Right cardiac atrium (tissue), 5 donors: ENCODE results near the gene EPB41L1. TPM values are rescaled to one million over a fixed set of nuclear protein-coding genes. Genes with fewer than 3 reads are reported as not detected.

Source experiments
- ATAC-seq, 2 donors: fragments of 200-7000 bp; cut with Tn5 transposase; one replicate each; pipeline versions ENCODE4 v1.8.0 to v1.9.1; 2020; ENCODE audit warnings: moderate library complexity in 2 of 2, mild to moderate bottlenecking in 1 of 2
- DNase-seq, 3 donors: peaks; one replicate each; pipeline ENCODE4 v3.0.0-alpha.2; 2020
- H3K27ac ChIP-seq: one replicate; pipeline ENCODE4 v1.5.1; 2013; ENCODE audit warnings: mild to moderate bottlenecking, low read length, control low read depth, moderate library complexity
- H3K27me3 ChIP-seq: one replicate; pipeline ENCODE4 v1.6.1; 2013; ENCODE audit not compliant: control insufficient read depth, insufficient read depth
- H3K4me1 ChIP-seq: one replicate; pipeline ENCODE4 v1.6.1; 2013; ENCODE audit warnings: low read length; ENCODE audit not compliant: control insufficient read depth, insufficient read depth
- H3K4me3 ChIP-seq: one replicate; pipeline ENCODE4 v1.5.1; 2013; ENCODE audit warnings: low read length, control low read depth
- H3K9me3 ChIP-seq: one replicate; pipeline ENCODE4 v1.6.1; 2013; ENCODE audit warnings: low read length; ENCODE audit not compliant: control insufficient read depth
- WGBS: extraction: QIAGEN DNeasy Blood & Tissue Kit; methylation state at CpG from one replicate; pipeline ENCODE4 v1.1.7; 2013; 5-methylcytosine and 5-hydroxymethylcytosine counted together
- intact Hi-C, 4 donors: fragments of 100-400 bp; cut with DNase I; formaldehyde crosslinking; loops; one replicate each; pipeline versions ENCODE4 v1.11.0 to v1.14.0; 2022 to 2023
- polyA plus RNA-seq: library from polyadenylated mRNA; stranded (reverse); fragments of 200-250 nt; gene quantifications from one replicate; pipeline ENCODE4 v1.2.3, GENCODE V29; 2013
- total RNA-seq, 4 donors: library from RNA; stranded (reverse); fragmentation: NEBNext Ultra II Directional; extraction: Animal tissue kit (Norgen Biotek cat#: 25700); gene quantifications; one replicate each; pipeline ENCODE4 v1.2.1, GENCODE V29; 2021
- donor health status: healthy with polysubstance abuse.
- donor health status: DM: no; HTN: yes; CAD: no.
- donor health status: DM: no; HTN: no; CAD: no.
- donor health status: DM: no; HTN: yes; CAD: no; lungs with severe emphysema.
- donor health status: DM: yes; HTN: yes; CAD: no.

EPB41L1 gene
- total and polyA plus RNA-seq, 5 donors = 12.1 to 33.8 (median 25.0) TPM

DNA sequence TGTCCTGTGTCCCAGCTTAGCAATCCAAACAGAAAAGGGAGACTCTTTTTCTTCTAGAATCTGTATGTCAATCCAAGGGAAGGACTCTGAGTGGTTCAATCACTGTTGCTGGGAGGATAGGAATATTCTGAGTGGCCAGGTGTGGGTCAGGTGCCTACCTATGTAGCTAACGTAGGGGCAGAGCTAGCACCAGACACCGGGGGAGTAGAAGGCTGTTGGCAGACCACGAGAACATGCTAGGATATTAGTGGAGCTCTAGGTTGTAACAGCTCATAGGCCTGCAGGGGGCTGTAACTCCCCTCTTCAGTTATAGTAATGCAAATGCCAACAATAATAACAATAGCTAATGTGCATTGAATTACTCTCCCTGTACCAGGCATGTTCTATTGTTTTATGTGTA is 39.8 kb upstream of the EPB41L1 start:
- DNase-seq (no peak), ATAC-seq (no peak)
- Histone ChIP-seq H3K27me3 (no peaks in the 10 kb centered on the region), H3K27ac (no peak overlapping the region), H3K9me3 (no peaks in the 10 kb centered on the region), H3K4me1 (no peaks in the 10 kb centered on the region), H3K4me3 (no peak overlapping the region)
- intact Hi-C loops = no loop called here
- 88% methylated on average over 3 of the region's 3 CpGs for WGBS

DNA sequence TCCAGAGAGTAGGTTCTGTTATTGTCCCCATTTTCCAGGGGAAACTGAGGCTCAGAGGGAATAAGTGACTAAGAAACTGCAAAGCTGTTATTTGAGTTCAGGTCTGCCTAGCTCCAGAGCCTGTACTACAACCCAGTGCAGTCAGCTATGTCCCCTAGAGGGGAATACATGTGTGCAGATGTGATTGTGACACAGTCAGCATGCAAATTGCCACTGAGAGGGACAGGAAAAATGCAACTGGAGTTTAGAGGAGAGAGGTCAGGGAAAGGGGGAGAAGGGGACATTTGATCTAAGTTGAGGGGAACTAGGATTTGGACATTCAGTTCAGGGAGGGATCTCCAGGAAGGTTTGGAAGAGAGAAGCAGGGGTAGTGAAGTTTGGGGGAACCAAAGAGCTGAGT is 38.6 kb upstream of the EPB41L1 start:
- Histone ChIP-seq H3K4me1 (no peaks in the 10 kb centered on the region), H3K4me3 (no peak overlapping the region), H3K9me3 (no peaks in the 10 kb centered on the region), H3K27ac (no peak overlapping the region), H3K27me3 (no peaks in the 10 kb centered on the region)
- DNase-seq (no peak), ATAC-seq (no peak)
- intact Hi-C loops = no loop called here

DNA sequence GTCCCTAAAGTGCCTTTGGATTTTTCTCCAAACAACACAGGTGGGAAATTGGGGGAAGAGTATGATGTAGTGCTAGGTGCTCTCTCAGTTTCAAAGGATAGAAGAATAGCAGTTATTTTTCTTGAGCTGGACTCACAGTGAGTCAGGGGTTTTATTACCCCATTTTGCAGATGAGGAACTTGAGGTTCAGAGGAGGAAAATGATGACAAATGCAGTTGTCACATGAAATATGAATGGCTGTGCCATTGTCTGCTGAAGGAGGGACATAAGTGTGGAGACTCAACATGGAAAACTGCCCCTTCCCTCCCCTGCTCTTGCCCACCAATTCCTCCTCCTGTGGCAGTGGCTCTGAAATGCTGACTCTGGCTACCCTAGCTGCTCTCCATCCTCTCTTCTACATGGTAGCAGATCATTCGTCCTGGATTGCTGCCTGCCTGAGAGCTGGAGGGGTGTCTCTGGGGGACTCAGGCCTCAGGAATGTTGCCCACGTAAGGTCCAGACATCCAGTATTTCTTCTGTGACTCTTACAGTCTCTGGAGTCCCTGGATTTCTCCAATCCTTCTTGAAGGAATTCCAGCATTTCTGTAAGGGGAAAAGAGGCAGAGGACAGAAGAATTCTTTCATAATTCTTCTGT is 37.6 kb upstream of the EPB41L1 start:
- WGBS = 49% methylated on average over 2 of the region's 2 CpGs
- Histone ChIP-seq H3K4me1 (no peaks in the 10 kb centered on the region), H3K9me3 (no peaks in the 10 kb centered on the region), H3K4me3 (no peak overlapping the region), H3K27ac (no peak overlapping the region), H3K27me3 (no peaks in the 10 kb centered on the region)
- ATAC-seq (peak; percentile 32 to 58), DNase-seq (peak in 2 of 3 donors; percentile 57 to 61)
- intact Hi-C loops = no loop called here

DNA sequence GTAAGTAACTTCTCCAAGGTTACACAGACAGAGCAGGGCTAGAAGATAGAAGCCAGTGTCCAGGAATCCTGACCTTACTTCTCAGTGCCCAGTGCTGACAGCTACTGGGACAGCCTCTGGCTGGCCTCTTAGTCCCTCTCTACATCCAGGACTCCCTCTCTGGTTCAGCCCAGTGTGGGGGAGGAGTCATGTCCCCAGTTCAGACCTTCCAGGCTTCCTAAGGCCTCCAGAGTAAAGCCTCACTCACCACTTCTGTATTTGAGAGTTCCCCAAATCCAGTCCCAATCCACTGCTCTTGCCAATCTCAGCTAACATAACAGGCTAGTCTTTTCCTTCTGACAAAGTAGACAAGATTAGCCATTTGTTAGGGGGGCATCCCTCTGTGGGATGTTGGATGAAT is 36.9 kb upstream of the EPB41L1 start:
- ATAC-seq = peak; percentile 90 to 93
- no peak overlapping the region for H3K27ac ChIP-seq
- H3K4me3 ChIP-seq = no peak overlapping the region
- H3K4me1 ChIP-seq = no peaks in the 10 kb centered on the region
- DNase-seq = peak; percentile 74 to 87 (median 81)
- intact Hi-C loops = no loop called here
- H3K27me3 ChIP-seq = no peaks in the 10 kb centered on the region
- no peaks in the 10 kb centered on the region for H3K9me3 ChIP-seq

DNA sequence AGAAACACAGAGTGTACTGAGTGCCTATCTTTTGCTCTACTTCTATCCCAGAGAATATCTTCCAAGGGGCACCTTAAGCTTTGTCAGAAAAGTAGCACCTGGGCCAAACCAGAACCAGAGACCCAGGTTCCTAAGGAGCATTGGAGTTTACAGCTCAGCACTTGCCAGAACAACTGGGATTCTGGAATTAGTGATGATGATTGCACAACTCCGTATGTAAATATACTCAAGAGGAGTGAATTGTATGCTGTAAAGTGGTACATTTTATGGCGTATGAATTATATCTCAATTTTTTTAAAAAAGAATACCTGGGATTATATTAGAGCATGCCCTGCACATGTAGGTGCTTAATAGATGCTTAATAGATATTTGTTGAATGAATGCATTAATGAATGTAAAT is 36.2 kb upstream of the EPB41L1 start:
- intact Hi-C loops = no loop called here
- H3K4me3 ChIP-seq = no peak overlapping the region
- no peaks in the 10 kb centered on the region for H3K9me3 ChIP-seq
- H3K4me1 ChIP-seq = no peaks in the 10 kb centered on the region
- ATAC-seq = no peak
- DNase-seq = no peak
- H3K27me3 ChIP-seq = no peaks in the 10 kb centered on the region
- WGBS = 92% methylated on average over 2 of the region's 2 CpGs
- H3K27ac ChIP-seq = no peak overlapping the region

DNA sequence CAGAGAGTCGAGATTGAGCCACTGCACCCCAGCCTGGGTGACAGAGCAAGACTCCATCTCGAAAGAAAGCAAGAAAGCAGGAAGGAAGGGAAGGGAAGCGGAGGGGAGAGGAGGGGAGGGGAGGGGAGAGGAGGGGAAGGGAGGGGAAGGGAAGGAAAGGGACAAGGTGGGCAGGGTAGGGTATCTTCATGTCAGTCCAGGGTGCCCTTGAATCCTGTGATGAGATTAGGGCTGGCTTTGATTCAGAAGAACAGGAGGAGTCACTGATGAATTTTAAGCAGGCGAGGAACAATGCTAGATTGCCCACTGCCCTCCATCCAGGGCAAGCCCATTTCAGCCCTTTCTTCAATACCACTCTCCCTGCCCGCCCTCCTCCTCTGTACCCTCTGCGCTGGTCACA is 35.0 kb upstream of the EPB41L1 start:
- H3K4me3 ChIP-seq = no peak overlapping the region
- 85% methylated on average over 6 of the region's 6 CpGs for WGBS
- no peak overlapping the region for H3K27ac ChIP-seq
- ATAC-seq = no peak
- H3K4me1 ChIP-seq = no peaks in the 10 kb centered on the region
- no peaks in the 10 kb centered on the region for H3K27me3 ChIP-seq
- no peak for DNase-seq
- H3K9me3 ChIP-seq = no peaks in the 10 kb centered on the region
- intact Hi-C loops = no loop called here

DNA sequence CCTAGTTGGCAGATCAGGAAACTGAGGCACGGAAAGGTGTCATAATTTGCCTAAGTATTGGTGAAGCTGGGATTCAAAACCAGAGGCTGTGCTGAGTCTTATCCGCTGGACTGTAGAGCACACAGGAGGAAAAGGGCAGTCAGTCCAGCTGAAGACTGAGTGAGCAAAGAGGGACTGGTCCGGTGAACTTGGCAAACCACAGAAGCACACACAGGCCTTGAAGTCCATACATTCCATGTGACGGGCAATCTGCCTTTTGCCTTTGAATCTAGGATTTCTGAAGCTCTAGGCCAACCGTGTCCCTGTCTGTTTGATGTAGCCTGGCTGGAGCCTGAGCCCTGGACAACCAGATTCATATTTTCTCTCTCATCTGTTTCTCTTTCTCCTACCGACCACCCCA is 34.3 kb upstream of the EPB41L1 start:
- H3K9me3 ChIP-seq = no peaks in the 10 kb centered on the region
- no peak overlapping the region for H3K4me3 ChIP-seq
- ATAC-seq = no peak
- no peak overlapping the region for H3K27ac ChIP-seq
- no peaks in the 10 kb centered on the region for H3K4me1 ChIP-seq
- no peak for DNase-seq
- 86% methylated on average over 6 of the region's 6 CpGs for WGBS
- intact Hi-C loops = no loop called here
- H3K27me3 ChIP-seq = no peaks in the 10 kb centered on the region

DNA sequence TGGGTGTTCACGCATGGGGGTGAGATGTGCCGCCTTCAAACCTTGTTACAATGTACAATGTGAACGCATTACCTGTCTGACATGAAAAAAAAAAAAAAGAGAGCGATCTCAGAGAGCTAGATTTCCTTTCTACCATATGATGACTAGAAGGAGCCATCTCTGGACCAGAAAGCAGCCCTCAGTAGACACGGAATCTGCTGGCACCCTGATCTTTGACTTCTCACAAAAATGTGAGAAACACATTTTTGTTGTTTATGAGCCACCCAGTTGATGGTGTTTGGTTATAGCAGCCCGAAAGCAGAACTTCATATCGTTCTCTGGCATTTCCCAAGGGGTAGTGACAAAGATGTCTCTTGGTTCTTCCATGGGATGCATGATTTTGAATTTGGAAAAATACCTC is 33.5 kb upstream of the EPB41L1 start:
- 95% methylated on average over 7 of the region's 7 CpGs for WGBS
- no peak overlapping the region for H3K4me3 ChIP-seq
- no peaks in the 10 kb centered on the region for H3K4me1 ChIP-seq
- H3K27me3 ChIP-seq = no peaks in the 10 kb centered on the region
- intact Hi-C loops = no loop called here
- no peak overlapping the region for H3K27ac ChIP-seq
- no peaks in the 10 kb centered on the region for H3K9me3 ChIP-seq
- ATAC-seq (no peak), DNase-seq (no peak)

DNA sequence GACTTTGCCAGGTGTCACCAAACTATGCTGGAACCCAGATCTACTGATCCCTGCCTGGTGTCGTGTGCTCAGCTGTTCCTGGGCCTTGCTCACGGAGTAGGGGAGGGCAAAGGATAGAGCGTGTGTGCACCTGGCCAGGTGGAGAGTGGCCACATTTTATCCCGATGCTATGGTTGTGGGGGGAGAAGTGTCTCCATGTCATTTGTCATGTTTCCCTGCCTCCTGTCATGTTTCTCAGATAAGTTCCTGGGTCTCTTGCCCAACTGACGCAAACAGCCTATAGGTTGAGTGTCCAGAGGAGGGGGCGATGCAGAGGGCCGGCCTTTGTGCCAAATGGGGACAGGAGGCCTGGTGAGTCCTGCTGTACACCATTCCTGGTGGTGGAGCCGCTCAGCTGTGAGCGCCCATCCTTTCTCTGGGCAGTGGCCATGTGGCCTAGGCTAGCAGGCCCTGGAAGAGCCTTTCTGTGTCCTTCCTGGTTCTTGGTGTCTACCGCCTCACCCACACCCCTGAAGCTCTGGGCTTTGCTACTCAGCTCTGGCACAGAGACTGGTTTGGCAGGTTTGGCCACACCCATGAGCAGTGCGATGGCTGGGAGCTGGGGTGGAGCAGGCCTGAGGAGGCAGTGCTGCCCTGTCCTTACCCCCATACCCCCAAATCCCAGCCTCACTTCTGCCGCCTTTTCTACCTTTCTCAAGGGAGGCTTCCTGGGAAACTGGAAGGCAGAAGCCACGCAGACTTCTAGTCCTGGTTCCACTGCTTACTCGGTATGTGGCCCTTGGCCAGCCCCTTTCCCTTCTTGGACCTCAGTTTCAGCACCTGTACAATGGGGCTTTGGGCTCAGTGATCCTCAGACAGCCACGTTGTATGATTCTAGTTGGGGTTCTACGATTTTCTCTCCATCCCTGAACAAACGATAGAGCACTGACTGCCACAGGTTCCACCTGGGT is 32.3 kb upstream of the EPB41L1 start:
- no peak overlapping the region for H3K27ac ChIP-seq
- ATAC-seq = no peak
- no peaks in the 10 kb centered on the region for H3K27me3 ChIP-seq
- H3K9me3 ChIP-seq = no peaks in the 10 kb centered on the region
- intact Hi-C loops = no loop called here
- 93% methylated on average over 17 of the region's 17 CpGs for WGBS
- no peaks in the 10 kb centered on the region for H3K4me1 ChIP-seq
- no peak overlapping the region for H3K4me3 ChIP-seq
- DNase-seq = no peak

DNA sequence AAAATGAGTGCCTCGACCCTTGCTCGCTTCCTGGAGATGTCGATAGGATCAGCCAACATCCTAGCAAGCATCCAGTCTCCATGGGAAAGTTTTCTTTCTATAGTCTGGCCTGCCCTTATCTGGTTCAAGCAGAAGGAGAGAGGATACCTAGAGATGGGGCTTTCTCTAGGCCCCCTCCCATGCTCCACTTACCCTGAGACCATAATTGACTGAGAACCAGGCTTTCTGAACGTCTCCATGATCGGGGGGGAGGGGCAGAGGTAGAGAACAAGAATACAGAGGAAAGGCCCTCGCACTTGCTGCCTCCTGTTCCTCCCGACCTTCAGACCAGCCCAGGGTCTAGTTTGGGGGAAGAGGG is 31.6 kb upstream of the EPB41L1 start:
- DNase-seq (no peak), ATAC-seq (no peak)
- Histone ChIP-seq H3K27me3 (no peaks in the 10 kb centered on the region), H3K4me3 (no peak overlapping the region), H3K4me1 (no peaks in the 10 kb centered on the region), H3K27ac (no peak overlapping the region), H3K9me3 (no peaks in the 10 kb centered on the region)
- intact Hi-C loops = no loop called here
- 86% methylated on average over 7 of the region's 7 CpGs for WGBS

DNA sequence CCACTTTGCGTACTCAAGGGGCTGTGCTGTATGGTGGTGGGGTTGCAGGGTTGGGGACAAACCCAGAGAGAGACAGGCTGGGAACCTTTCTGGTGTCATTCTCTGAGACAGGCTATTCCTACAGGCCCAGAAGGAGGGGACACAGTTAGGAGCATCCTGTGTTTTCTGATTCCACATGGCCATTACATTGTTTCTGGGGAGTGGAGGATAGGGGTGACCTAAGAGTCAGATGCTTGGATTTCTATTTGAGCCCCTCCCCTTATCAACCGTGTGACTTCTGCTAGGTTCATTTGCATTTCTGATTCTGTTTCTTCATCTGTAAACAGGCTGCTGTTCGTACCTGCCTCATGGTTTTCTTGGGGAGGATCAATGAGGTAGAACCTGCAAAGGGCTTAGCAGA is 29.4 kb upstream of the EPB41L1 start:
- no peaks in the 10 kb centered on the region for H3K4me1 ChIP-seq
- no peaks in the 10 kb centered on the region for H3K27me3 ChIP-seq
- no peak overlapping the region for H3K4me3 ChIP-seq
- WGBS = 72% methylated on average over 3 of the region's 3 CpGs
- DNase-seq (no peak), ATAC-seq (no peak)
- H3K27ac ChIP-seq = no peak overlapping the region
- intact Hi-C loops = no loop called here
- no peaks in the 10 kb centered on the region for H3K9me3 ChIP-seq
